Activated CD8-positive, alpha-beta memory T cell treated with anti-CD3 and anti-CD28 coated beads, Interleukin-2, amount 10 ng/mL, durations not matched to agents 7 days and 5 days (primary cell): ENCODE results near the gene GRID2. TPM values are rescaled to one million over a fixed set of nuclear protein-coding genes. Genes with fewer than 3 reads are reported as not detected.
"Not testable (repeated sequence)": the region's sequence is repeated elsewhere in the genome, so short reads cannot be mapped to it uniquely, and the experiment has no call there.

Experiments used
- ATAC-seq: fragments of 150-1000 bp; cut with Tn5 transposase; one replicate; pipeline ENCODE4 v1.10.0; 2021; ENCODE audit warnings: moderate library complexity
- CTCF ChIA-PET: fragments of 350-600 bp; sonication (Branson Sonifier 250); formaldehyde crosslinking; loops from one replicate; lab custom pipeline; 2021; ENCODE audit warnings: antibody characterized with exemption; lab: Charles Lee
- DNase-seq: peaks from one replicate; pipeline ENCODE4 v3.0.0-alpha.2; 2020
- H3K27ac Mint-ChIP-seq: one replicate; pipeline ENCODE4 v1.8.0; 2021; ENCODE audit warnings: mild to moderate bottlenecking, mixed read lengths
- H3K27me3 Mint-ChIP-seq: one replicate; pipeline ENCODE4 v1.8.0; 2021; ENCODE audit warnings: mixed read lengths
- H3K36me3 Mint-ChIP-seq: one replicate; pipeline ENCODE4 v1.8.0; 2021; ENCODE audit warnings: mild to moderate bottlenecking, mixed read lengths
- H3K4me1 Mint-ChIP-seq: one replicate; pipeline ENCODE4 v1.8.0; 2021; ENCODE audit warnings: mixed read lengths
- H3K4me3 Mint-ChIP-seq: one replicate; pipeline ENCODE4 v1.8.0; 2021; ENCODE audit warnings: mild to moderate bottlenecking, moderate library complexity, mixed read lengths
- H3K9me3 Mint-ChIP-seq: one replicate; pipeline ENCODE4 v1.8.0; 2022; ENCODE audit warnings: low read depth, mixed read lengths
- total RNA-seq, 2 experiments: library from RNA; stranded (reverse); gene quantifications; one replicate each; pipeline ENCODE4 v1.2.3, GENCODE V29; 2021

GRID2 gene
- total RNA-seq, 2 experiments from 2014 or later: not detected

- H3K4me3 Mint-ChIP-seq: no peak overlapping the region
- H3K9me3 Mint-ChIP-seq: peaks cover 2% of the 10 kb centered on the region
- no peaks in the 10 kb centered on the region for H3K4me1 Mint-ChIP-seq
- CTCF ChIA-PET: no interaction called here
- ATAC-seq: no peak
- no peak overlapping the region for H3K27ac Mint-ChIP-seq
- no peak for DNase-seq
- no peaks in the 10 kb centered on the region for H3K27me3 Mint-ChIP-seq
- no peaks in the 10 kb centered on the region for H3K36me3 Mint-ChIP-seq
Observed at GRCh38 chr4:93635943-93636342, 1332.2 kb downstream of the GRID2 start.

- no peaks in the 10 kb centered on the region for H3K36me3 Mint-ChIP-seq
- CTCF ChIA-PET: no interaction called here
- DNase-seq (no peak), ATAC-seq (no peak)
- H3K27me3 Mint-ChIP-seq: no peaks in the 10 kb centered on the region
- H3K4me3 Mint-ChIP-seq: no peak overlapping the region
- H3K4me1 Mint-ChIP-seq: no peaks in the 10 kb centered on the region
- no peak overlapping the region for H3K27ac Mint-ChIP-seq
- peaks cover 3% of the 10 kb centered on the region for H3K9me3 Mint-ChIP-seq
Observed at GRCh38 chr4:93645120-93645519, 1341.4 kb downstream of the GRID2 start.

GRCh38 chr4:93646233-93646930 lies 1342.6 kb downstream of the GRID2 start:
- H3K4me3 Mint-ChIP-seq: no peak overlapping the region
- ATAC-seq (no peak), DNase-seq (no peak)
- CTCF ChIA-PET: no interaction called here
- H3K4me1 Mint-ChIP-seq: no peaks in the 10 kb centered on the region
- no peaks in the 10 kb centered on the region for H3K27me3 Mint-ChIP-seq
- H3K36me3 Mint-ChIP-seq: no peaks in the 10 kb centered on the region
- peaks cover 3% of the 10 kb centered on the region for H3K9me3 Mint-ChIP-seq
- no peak overlapping the region for H3K27ac Mint-ChIP-seq

GRCh38 chr4:93648258-93648657 lies 1344.5 kb downstream of the GRID2 start:
- H3K27me3 Mint-ChIP-seq: no peaks in the 10 kb centered on the region

GRCh38 chr4:93649828-93650227 lies 1346.1 kb downstream of the GRID2 start:
- H3K4me3 Mint-ChIP-seq: no peak overlapping the region
- no peak for ATAC-seq
- CTCF ChIA-PET: no interaction called here
- H3K27ac Mint-ChIP-seq: no peak overlapping the region
- H3K36me3 Mint-ChIP-seq: no peaks in the 10 kb centered on the region
- H3K27me3 Mint-ChIP-seq: no peaks in the 10 kb centered on the region
- no peak for DNase-seq
- H3K9me3 Mint-ChIP-seq: peaks cover 3% of the 10 kb centered on the region
- H3K4me1 Mint-ChIP-seq: no peaks in the 10 kb centered on the region

More at GRCh38 chr4:93648258-93648657, 1344.5 kb downstream of the GRID2 start:
- ATAC-seq: no peak
- no peak for DNase-seq
- Mint-ChIP-seq H3K36me3 (no peaks in the 10 kb centered on the region), H3K27ac (no peak overlapping the region), H3K4me3 (no peak overlapping the region), H3K4me1 (no peaks in the 10 kb centered on the region), H3K9me3 (peaks cover 3% of the 10 kb centered on the region)
- CTCF ChIA-PET: no interaction called here

GRCh38 chr4:93654211-93654610 lies 1350.4 kb downstream of the GRID2 start:
- Mint-ChIP-seq H3K36me3 (no peaks in the 10 kb centered on the region), H3K4me3 (no peak overlapping the region), H3K4me1 (no peaks in the 10 kb centered on the region), H3K27me3 (no peaks in the 10 kb centered on the region), H3K27ac (no peak overlapping the region), H3K9me3 (no peaks in the 10 kb centered on the region)
- no peak for DNase-seq
- no peak for ATAC-seq
- CTCF ChIA-PET: no interaction called here

GRCh38 chr4:93657527-93657926 lies 1353.8 kb downstream of the GRID2 start:
- no peak for DNase-seq
- no peaks in the 10 kb centered on the region for H3K36me3 Mint-ChIP-seq
- CTCF ChIA-PET: no interaction called here
- no peak overlapping the region for H3K27ac Mint-ChIP-seq
- no peaks in the 10 kb centered on the region for H3K4me1 Mint-ChIP-seq
- no peak overlapping the region for H3K4me3 Mint-ChIP-seq
- no peak for ATAC-seq
- no peaks in the 10 kb centered on the region for H3K9me3 Mint-ChIP-seq
- no peaks in the 10 kb centered on the region for H3K27me3 Mint-ChIP-seq

- Mint-ChIP-seq H3K4me3 (no peak overlapping the region), H3K36me3 (no peaks in the 10 kb centered on the region), H3K4me1 (no peaks in the 10 kb centered on the region), H3K27ac (no peak overlapping the region), H3K9me3 (no peaks in the 10 kb centered on the region), H3K27me3 (no peaks in the 10 kb centered on the region)
- ATAC-seq (no peak), DNase-seq (no peak)
- CTCF ChIA-PET: no interaction called here
Observed at GRCh38 chr4:93658443-93658842, 1354.7 kb downstream of the GRID2 start.

GRCh38 chr4:93659629-93660028 lies 1355.9 kb downstream of the GRID2 start:
- H3K36me3 Mint-ChIP-seq: no peaks in the 10 kb centered on the region
- no peaks in the 10 kb centered on the region for H3K9me3 Mint-ChIP-seq
- H3K27ac Mint-ChIP-seq: no peak overlapping the region
- CTCF ChIA-PET: no interaction called here
- H3K4me1 Mint-ChIP-seq: no peaks in the 10 kb centered on the region
- ATAC-seq (no peak), DNase-seq (no peak)
- no peaks in the 10 kb centered on the region for H3K27me3 Mint-ChIP-seq
- no peak overlapping the region for H3K4me3 Mint-ChIP-seq

- H3K9me3 Mint-ChIP-seq: no peaks in the 10 kb centered on the region
- no peaks in the 10 kb centered on the region for H3K36me3 Mint-ChIP-seq
- H3K4me3 Mint-ChIP-seq: no peak overlapping the region
- no peak overlapping the region for H3K27ac Mint-ChIP-seq
- no peaks in the 10 kb centered on the region for H3K4me1 Mint-ChIP-seq
- no peak for ATAC-seq
- DNase-seq: no peak
- CTCF ChIA-PET: no interaction called here
- no peaks in the 10 kb centered on the region for H3K27me3 Mint-ChIP-seq
Observed at GRCh38 chr4:93660036-93660435, 1356.3 kb downstream of the GRID2 start.

GRCh38 chr4:93670434-93670833 lies 1366.7 kb downstream of the GRID2 start:
- H3K4me3 Mint-ChIP-seq: no peak overlapping the region
- ATAC-seq (no peak), DNase-seq (no peak)
- CTCF ChIA-PET: no interaction called here
- no peaks in the 10 kb centered on the region for H3K9me3 Mint-ChIP-seq
- H3K36me3 Mint-ChIP-seq: no peaks in the 10 kb centered on the region
- no peak overlapping the region for H3K27ac Mint-ChIP-seq
- H3K4me1 Mint-ChIP-seq: no peaks in the 10 kb centered on the region
- no peaks in the 10 kb centered on the region for H3K27me3 Mint-ChIP-seq

- Mint-ChIP-seq H3K27me3 (no peaks in the 10 kb centered on the region), H3K9me3 (no peaks in the 10 kb centered on the region), H3K4me3 (no peak overlapping the region), H3K27ac (no peak overlapping the region), H3K36me3 (no peaks in the 10 kb centered on the region), H3K4me1 (no peaks in the 10 kb centered on the region)
- CTCF ChIA-PET: no interaction called here
- no peak for DNase-seq
- ATAC-seq: no peak
Observed at GRCh38 chr4:93671093-93671492, 1367.3 kb downstream of the GRID2 start.

GRCh38 chr4:93676937-93677336 lies 1373.2 kb downstream of the GRID2 start:
- H3K9me3 Mint-ChIP-seq, H3K36me3 Mint-ChIP-seq, DNase-seq, H3K27me3 Mint-ChIP-seq, H3K27ac Mint-ChIP-seq, ATAC-seq, CTCF ChIA-PET, H3K4me3 Mint-ChIP-seq, H3K4me1 Mint-ChIP-seq: not testable (repeated sequence)

GRCh38 chr4:93684571-93684970 lies 1380.8 kb downstream of the GRID2 start:
- CTCF ChIA-PET: no interaction called here
- Mint-ChIP-seq H3K36me3 (no peaks in the 10 kb centered on the region), H3K4me3 (no peak overlapping the region), H3K4me1 (no peaks in the 10 kb centered on the region), H3K9me3 (peaks cover 2% of the 10 kb centered on the region), H3K27ac (no peak overlapping the region), H3K27me3 (no peaks in the 10 kb centered on the region)
- no peak for ATAC-seq
- no peak for DNase-seq

- CTCF ChIA-PET: no interaction called here
- H3K27ac Mint-ChIP-seq: no peak overlapping the region
- no peaks in the 10 kb centered on the region for H3K36me3 Mint-ChIP-seq
- no peak overlapping the region for H3K4me3 Mint-ChIP-seq
- no peaks in the 10 kb centered on the region for H3K4me1 Mint-ChIP-seq
- no peak for DNase-seq
- no peaks in the 10 kb centered on the region for H3K27me3 Mint-ChIP-seq
- H3K9me3 Mint-ChIP-seq: peaks cover 2% of the 10 kb centered on the region
- ATAC-seq: no peak
Observed at GRCh38 chr4:93687304-93687703, 1383.5 kb downstream of the GRID2 start.
